Loucy (cell line): ENCODE data around the gene GPC4.

Source experiments
- EZH2phosphoT487 ChIP-seq: fragments of 200-600 bp; IDR thresholded peaks from 2 replicates; pipeline ENCODE4 v1.6.1; 2018; ENCODE audit warnings: antibody characterized with exemption, mild to moderate bottlenecking, moderate library complexity, borderline replicate concordance
- TF ChIP-seq, protein P1 (sequence below): fragments of 200-600 bp; sonication (generic); conservative IDR thresholded peaks from 2 replicates; pipeline ENCODE4 v1.5.1; 2014; ENCODE audit warnings: mild to moderate bottlenecking, antibody characterized with exemption, low read length

DNA sequence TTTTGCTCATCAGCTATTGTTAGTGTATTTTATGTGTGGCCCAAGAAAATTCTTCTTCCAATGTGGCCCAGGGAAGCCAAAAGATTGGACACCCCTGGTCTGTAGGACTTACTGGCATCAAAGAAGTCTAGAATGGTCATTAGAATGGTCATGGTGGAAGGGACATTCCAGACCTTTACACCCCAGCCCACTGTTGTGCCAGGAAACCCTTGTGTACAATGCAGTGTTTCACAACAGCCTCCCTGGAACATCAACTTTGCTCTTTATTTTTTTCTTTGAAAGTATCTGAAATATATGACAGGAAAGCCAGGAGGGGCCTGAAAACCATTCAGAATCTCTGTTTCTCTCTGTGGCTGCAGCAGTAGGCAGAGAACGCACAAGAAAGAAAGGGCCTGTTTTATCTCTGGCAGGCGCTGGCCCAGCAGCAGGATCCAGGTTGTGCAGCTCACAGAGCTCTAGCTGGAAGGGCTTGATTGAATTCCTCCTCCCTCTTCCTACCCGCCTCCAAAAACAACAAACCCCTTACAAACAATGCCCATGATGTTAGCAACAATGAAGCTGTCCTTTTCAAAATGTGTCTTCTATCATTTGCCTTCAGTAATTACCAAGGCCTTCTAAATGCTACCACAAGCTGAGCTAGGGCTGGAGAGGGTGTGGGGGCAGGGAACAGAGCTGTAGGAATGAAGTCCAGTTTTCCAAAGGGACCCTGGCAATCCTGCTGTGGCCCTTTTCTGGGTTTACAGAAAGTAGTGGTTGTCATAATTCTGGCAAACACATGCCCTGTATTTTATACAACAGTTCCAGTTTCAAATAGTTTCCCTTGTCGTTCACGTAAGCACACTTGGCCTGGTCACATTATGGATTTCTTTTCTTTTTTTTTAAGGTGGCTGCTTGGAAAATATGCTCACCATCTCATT, 164.8 kb downstream of the GPC4 start:
- TF ChIP-seq, protein P1, sequence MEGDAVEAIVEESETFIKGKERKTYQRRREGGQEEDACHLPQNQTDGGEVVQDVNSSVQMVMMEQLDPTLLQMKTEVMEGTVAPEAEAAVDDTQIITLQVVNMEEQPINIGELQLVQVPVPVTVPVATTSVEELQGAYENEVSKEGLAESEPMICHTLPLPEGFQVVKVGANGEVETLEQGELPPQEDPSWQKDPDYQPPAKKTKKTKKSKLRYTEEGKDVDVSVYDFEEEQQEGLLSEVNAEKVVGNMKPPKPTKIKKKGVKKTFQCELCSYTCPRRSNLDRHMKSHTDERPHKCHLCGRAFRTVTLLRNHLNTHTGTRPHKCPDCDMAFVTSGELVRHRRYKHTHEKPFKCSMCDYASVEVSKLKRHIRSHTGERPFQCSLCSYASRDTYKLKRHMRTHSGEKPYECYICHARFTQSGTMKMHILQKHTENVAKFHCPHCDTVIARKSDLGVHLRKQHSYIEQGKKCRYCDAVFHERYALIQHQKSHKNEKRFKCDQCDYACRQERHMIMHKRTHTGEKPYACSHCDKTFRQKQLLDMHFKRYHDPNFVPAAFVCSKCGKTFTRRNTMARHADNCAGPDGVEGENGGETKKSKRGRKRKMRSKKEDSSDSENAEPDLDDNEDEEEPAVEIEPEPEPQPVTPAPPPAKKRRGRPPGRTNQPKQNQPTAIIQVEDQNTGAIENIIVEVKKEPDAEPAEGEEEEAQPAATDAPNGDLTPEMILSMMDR, result no peak
- TF ChIP-seq EZH2phosphoT487, result no peak
